H9 (cell line): ENCODE results near the gene ERN1. TPM values are rescaled to one million over a fixed set of nuclear protein-coding genes. Genes with fewer than 3 reads are reported as not detected.
A peak's percentile ranks its signal among the peaks of the same experiment; 100 is the strongest.

Source experiments
- DNase-seq: peaks from one replicate; pipeline ENCODE4 v3.0.0-alpha.2; 2017
- H2AFZ ChIP-seq: one replicate; pipeline ENCODE4 v1.6.1; 2013; ENCODE audit warnings: mild to moderate bottlenecking, low read length, control low read depth, moderate library complexity
- H2AK5ac ChIP-seq: 2 replicates; pipeline ENCODE4 v1.6.1; 2013; ENCODE audit warnings: low read length, control low read depth, mixed read lengths; ENCODE audit not compliant: insufficient read length
- H2BK120ac ChIP-seq: one replicate; pipeline ENCODE4 v1.6.1; 2013; ENCODE audit warnings: low read depth, mild to moderate bottlenecking, low read length, control low read depth, inconsistent platforms; ENCODE audit not compliant: poor library complexity, severe bottlenecking
- H2BK12ac ChIP-seq: 2 replicates; pipeline ENCODE4 v1.6.1; 2013; ENCODE audit warnings: low read length, control low read depth, mixed read lengths, low read depth; ENCODE audit not compliant: insufficient read length
- H2BK15ac ChIP-seq: 2 replicates; pipeline ENCODE4 v1.6.1; 2013; ENCODE audit warnings: low read depth, low read length, control low read depth
- H2BK20ac ChIP-seq: one replicate; pipeline ENCODE4 v1.6.1; 2013; ENCODE audit warnings: low read depth, mild to moderate bottlenecking, low read length, control low read depth, inconsistent platforms; ENCODE audit not compliant: poor library complexity, severe bottlenecking
- H2BK5ac ChIP-seq: 2 replicates; pipeline ENCODE4 v1.6.1; 2013; ENCODE audit warnings: low read length, control low read depth, mixed read lengths; ENCODE audit not compliant: insufficient read length
- H3K14ac ChIP-seq: 2 replicates; pipeline ENCODE4 v1.6.1; 2013; ENCODE audit warnings: low read length, control low read depth; ENCODE audit not compliant: insufficient read depth
- H3K18ac ChIP-seq: 2 replicates; pipeline ENCODE4 v1.6.1; 2013; ENCODE audit warnings: low read depth, mild to moderate bottlenecking, mixed read lengths, low read length, control low read depth; ENCODE audit not compliant: insufficient read length
- H3K23ac ChIP-seq: 2 replicates; pipeline ENCODE4 v1.6.1; 2013; ENCODE audit warnings: low read length, control low read depth, mixed read lengths, low read depth; ENCODE audit not compliant: insufficient read length
- H3K23me2 ChIP-seq: 2 replicates; pipeline ENCODE4 v1.6.1; 2013; ENCODE audit warnings: low read depth, mild to moderate bottlenecking, mixed read lengths, low read length, control low read depth; ENCODE audit not compliant: insufficient read length, poor library complexity, severe bottlenecking
- H3K27ac ChIP-seq: 2 replicates; pipeline ENCODE4 v1.5.1; 2013; ENCODE audit warnings: low read length, control low read depth, mixed read lengths, low read depth; ENCODE audit not compliant: insufficient read length
- H3K27me3 ChIP-seq: 2 replicates; pipeline ENCODE4 v1.6.1; 2013; ENCODE audit warnings: low read length, control low read depth, inconsistent platforms; ENCODE audit not compliant: insufficient read depth
- H3K4ac ChIP-seq: 2 replicates; pipeline ENCODE4 v1.6.1; 2013; ENCODE audit warnings: low read depth, mild to moderate bottlenecking, control low read depth, inconsistent platforms, low read length, moderate library complexity
- H3K4me1 ChIP-seq: 2 replicates; pipeline ENCODE4 v1.6.1; 2013; ENCODE audit warnings: low read length, control low read depth, inconsistent platforms; ENCODE audit not compliant: insufficient read depth
- H3K4me2 ChIP-seq: 2 replicates; pipeline ENCODE4 v1.6.1; 2013; ENCODE audit warnings: low read length, control low read depth, mixed read lengths; ENCODE audit not compliant: insufficient read length, insufficient read depth
- H3K56ac ChIP-seq: 2 replicates; pipeline ENCODE4 v1.6.1; 2013; ENCODE audit warnings: low read depth, mild to moderate bottlenecking, mixed read lengths, low read length, control low read depth; ENCODE audit not compliant: insufficient read length
- H3K79me1 ChIP-seq: 2 replicates; pipeline ENCODE4 v1.6.1; 2013; ENCODE audit warnings: low read depth, mild to moderate bottlenecking, moderate library complexity, low read length, control low read depth, inconsistent platforms; ENCODE audit not compliant: insufficient read depth, poor library complexity, severe bottlenecking
- H3K79me2 ChIP-seq: 2 replicates; pipeline ENCODE4 v1.6.1; 2013; ENCODE audit warnings: low read length, control low read depth, inconsistent platforms; ENCODE audit not compliant: insufficient read depth
- H3K9ac ChIP-seq: 2 replicates; pipeline ENCODE4 v1.6.1; 2013; ENCODE audit warnings: low read length, control low read depth, mixed read lengths; ENCODE audit not compliant: insufficient read length; ENCODE audit errors: extremely low read depth
- H3K9me3 ChIP-seq: one replicate; pipeline ENCODE4 v1.6.1; 2013; ENCODE audit warnings: low read depth, low read length, inconsistent platforms; ENCODE audit not compliant: control insufficient read depth
- H3T11ph ChIP-seq: one replicate; pipeline ENCODE4 v1.6.1; 2013; ENCODE audit warnings: mild to moderate bottlenecking, low read length, control low read depth, inconsistent platforms
- H4K20me1 ChIP-seq: one replicate; pipeline ENCODE4 v1.6.1; 2013; ENCODE audit not compliant: control insufficient read depth, insufficient read length, insufficient read depth
- H4K5ac ChIP-seq: 2 replicates; pipeline ENCODE4 v1.6.1; 2013; ENCODE audit warnings: low read depth, mild to moderate bottlenecking, mixed read lengths, low read length, control low read depth; ENCODE audit not compliant: insufficient read length
- H4K8ac ChIP-seq: replicated peaks from 2 replicates; pipeline ENCODE4 v1.6.1; 2013; ENCODE audit warnings: low read length, control low read depth, mixed read lengths, low read depth; ENCODE audit not compliant: insufficient read length
- H4K91ac ChIP-seq: 2 replicates; pipeline ENCODE4 v1.6.1; 2013; ENCODE audit warnings: low read depth, mild to moderate bottlenecking, moderate library complexity, mixed read lengths, low read length, control low read depth; ENCODE audit not compliant: insufficient read length
- H3K27ac Mint-ChIP-seq, 3 experiments: 2 replicates in 2 of 3; 3 replicates in 1 of 3; pipeline ENCODE4 v1.8.0; 2020 to 2021; ENCODE audit warnings: mixed read lengths in 3 of 3, mild to moderate bottlenecking in 1 of 3, moderate library complexity in 1 of 3
- H3K27me3 Mint-ChIP-seq: 2 replicates; pipeline ENCODE4 v1.8.0; 2021; ENCODE audit warnings: low read depth, mild to moderate bottlenecking, moderate library complexity, mixed read lengths
- H3K36me3 Mint-ChIP-seq, 3 experiments: 2 replicates in 2 of 3; 3 replicates in 1 of 3; pipeline ENCODE4 v1.8.0; 2020 to 2021; ENCODE audit warnings: low read depth in 3 of 3, mixed read lengths in 3 of 3; ENCODE audit not compliant: insufficient read depth in 1 of 3
- H3K4me1 Mint-ChIP-seq, 2 experiments: 2 replicates each; pipeline ENCODE4 v1.8.0; 2020; ENCODE audit warnings: mixed read lengths in 2 of 2
- H3K4me3 Mint-ChIP-seq, 2 experiments: 2 replicates in 1 of 2; 3 replicates in 1 of 2; pipeline ENCODE4 v1.8.0; 2020 to 2021; ENCODE audit warnings: mild to moderate bottlenecking in 2 of 2, mixed read lengths in 2 of 2, moderate library complexity in 1 of 2
- H3K9me3 Mint-ChIP-seq, 2 experiments: 2 replicates in 1 of 2; 3 replicates in 1 of 2; pipeline ENCODE4 v1.8.0; 2020; ENCODE audit warnings: mild to moderate bottlenecking in 2 of 2, mixed read lengths in 2 of 2, moderate library complexity in 1 of 2
- CTCF ChIP-seq: fragments of 200-600 bp; sonication (generic); conservative IDR thresholded peaks from 3 replicates; pipeline ENCODE4 v1.8.0; 2021; ENCODE audit warnings: antibody characterized with exemption, mild to moderate bottlenecking
- WGBS: extraction: QIAGEN DNeasy Blood & Tissue Kit; methylation state at CpG from one replicate; pipeline ENCODE4 v1.1.7; 2013; ENCODE audit warnings: missing lambda C conversion rate, low lambda C conversion rate, mixed read lengths; ENCODE audit not compliant: insufficient read length; ENCODE audit errors: extremely low coverage; 5-methylcytosine and 5-hydroxymethylcytosine counted together
- total RNA-seq: library from RNA; stranded (reverse); gene quantifications from 2 replicates; pipeline ENCODE4 v1.2.1, GENCODE V29; 2021

The ERN1 gene
- total RNA-seq, 1 experiment from 2014 or later = 5.0 TPM

- no peaks in the 10 kb centered on the region for H3K79me2 ChIP-seq
- H3K23ac ChIP-seq = no peak overlapping the region
- Mint-ChIP-seq H3K9me3 (no peaks in the 10 kb centered on the region), H3K4me3 (no peak overlapping the region), H3K27ac (no peak overlapping the region), H3K36me3 (no peaks in the 10 kb centered on the region), H3K4me1 (peaks cover 14 to 24% of the 10 kb centered on the region in 2 experiments), H3K27me3 (peaks cover 7% of the 10 kb centered on the region)
- WGBS = no CpG with 5 or more reads among the region's 13 CpGs
- H3K4ac ChIP-seq = no peak overlapping the region
- no peaks in the 10 kb centered on the region for H4K20me1 ChIP-seq
- no peak overlapping the region for H4K91ac ChIP-seq
- no peak overlapping the region for H2BK12ac ChIP-seq
- no peak overlapping the region for H3K27ac ChIP-seq
- H3K9ac ChIP-seq = no peak overlapping the region
- H4K8ac ChIP-seq = no peak overlapping the region
- no peak overlapping the region; the same call in 1 of the 2 replicates for H3K14ac ChIP-seq
- H3K9me3 ChIP-seq = no peaks in the 10 kb centered on the region
- H2AFZ ChIP-seq = no peak overlapping the region
- no peak overlapping the region for H3K4me2 ChIP-seq
- H3T11ph ChIP-seq = no peak overlapping the region
- no peak overlapping the region for H2BK5ac ChIP-seq
- H3K4me1 ChIP-seq = peaks cover 3% of the 10 kb centered on the region; the same call in 1 of the 2 replicates
- H3K18ac ChIP-seq = no peak overlapping the region
- no peak for TF ChIP-seq CTCF
- H4K5ac ChIP-seq = no peak overlapping the region
- H2BK20ac ChIP-seq = no peak overlapping the region
- no peak overlapping the region for H2BK120ac ChIP-seq
- H3K79me1 ChIP-seq = no peaks in the 10 kb centered on the region
- no peaks in the 10 kb centered on the region for H3K23me2 ChIP-seq
- peak; percentile 24 for DNase-seq
- H2AK5ac ChIP-seq = no peak overlapping the region
- H3K56ac ChIP-seq = no peak overlapping the region
- H2BK15ac ChIP-seq = no peak overlapping the region
- no peaks in the 10 kb centered on the region for H3K27me3 ChIP-seq
Observed at GRCh38 chr17:64006361-64007088, 123.4 kb downstream of the ERN1 start.
